GM21576 (cell line): ENCODE results near the gene ARNT2.

Source experiments
- ATAC-seq: cut with Tn5 transposase; IDR thresholded peaks from one replicate; pipeline ENCODE4 v1.9.1; 2021; ENCODE audit warnings: mild to moderate bottlenecking, moderate library complexity; ENCODE audit not compliant: unreplicated experiment

Gene ARNT2

DNA sequence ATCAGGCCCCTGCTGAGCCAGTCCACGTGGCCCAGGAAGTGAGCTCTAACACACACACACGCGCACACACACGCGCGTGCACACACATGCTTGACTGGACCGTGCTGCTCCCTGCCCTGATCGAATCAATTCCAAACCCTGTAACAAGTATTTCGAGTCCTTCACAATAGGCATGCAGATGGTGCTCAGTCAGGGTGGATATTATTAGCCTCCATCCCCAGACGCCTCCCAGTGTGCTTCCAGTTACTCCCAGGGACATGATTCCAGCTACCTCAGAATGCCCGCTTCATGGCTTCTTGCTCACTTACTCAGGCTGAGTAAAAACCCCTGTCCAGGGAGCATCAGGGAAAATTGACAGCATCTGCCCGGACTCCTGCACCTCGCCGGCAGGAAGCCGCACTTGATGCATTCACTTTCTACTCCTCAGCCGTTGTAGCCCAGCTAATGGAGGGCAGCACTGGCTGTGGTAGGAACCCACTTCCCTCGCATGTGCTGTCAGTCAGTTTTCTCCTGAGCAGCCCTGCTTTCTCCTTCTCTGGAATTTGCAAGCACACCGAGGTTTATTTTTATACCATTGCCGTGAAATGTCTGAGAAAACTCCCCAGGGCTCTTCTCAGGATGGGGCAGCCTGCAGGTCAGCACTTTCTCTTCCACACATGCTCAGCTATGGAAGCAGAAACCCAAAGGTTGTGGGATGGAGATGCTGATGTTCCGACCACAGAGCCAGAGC is 164.9 kb downstream of the ARNT2 start:
- no peak for ATAC-seq

DNA sequence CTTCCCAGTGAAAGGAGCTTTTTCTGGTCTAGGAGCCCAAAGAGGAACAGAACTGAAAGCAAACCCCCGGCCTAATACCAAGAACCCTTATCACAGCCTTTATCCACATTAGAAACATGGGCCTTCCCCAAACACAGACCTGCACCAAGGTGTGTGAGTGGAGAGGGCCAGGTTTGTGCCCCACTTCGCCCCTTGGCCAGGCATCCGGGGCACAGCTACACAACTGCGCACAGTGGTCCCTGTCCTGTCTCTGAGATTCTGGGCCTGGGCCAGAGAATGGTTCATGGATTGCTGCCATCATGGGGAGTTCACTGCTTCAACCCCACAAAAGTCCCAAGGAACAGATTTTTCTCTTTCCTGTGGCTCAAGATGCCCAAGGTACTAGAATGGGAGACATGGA is 165.5 kb downstream of the ARNT2 start:
- no peak for ATAC-seq

DNA sequence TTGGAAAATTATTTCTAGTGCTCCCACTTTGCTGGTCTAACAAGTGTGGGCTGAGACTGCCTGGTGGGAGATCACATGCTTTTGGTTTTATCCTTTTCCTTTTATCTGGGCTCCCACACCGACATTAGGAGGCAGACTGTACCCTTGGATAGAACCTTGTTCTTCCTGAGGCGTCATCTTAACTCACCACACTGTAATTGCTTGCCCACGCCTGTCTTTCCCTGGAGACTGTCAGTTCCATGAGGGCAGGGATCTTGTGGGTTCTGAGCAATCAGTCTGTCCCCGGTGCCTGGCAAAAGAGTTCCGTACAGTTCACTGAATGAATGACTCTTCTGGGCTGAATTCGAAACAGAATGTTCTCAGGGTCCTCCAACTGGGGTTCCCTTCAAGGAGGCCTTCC is 166.4 kb downstream of the ARNT2 start:
- no peak for ATAC-seq

DNA sequence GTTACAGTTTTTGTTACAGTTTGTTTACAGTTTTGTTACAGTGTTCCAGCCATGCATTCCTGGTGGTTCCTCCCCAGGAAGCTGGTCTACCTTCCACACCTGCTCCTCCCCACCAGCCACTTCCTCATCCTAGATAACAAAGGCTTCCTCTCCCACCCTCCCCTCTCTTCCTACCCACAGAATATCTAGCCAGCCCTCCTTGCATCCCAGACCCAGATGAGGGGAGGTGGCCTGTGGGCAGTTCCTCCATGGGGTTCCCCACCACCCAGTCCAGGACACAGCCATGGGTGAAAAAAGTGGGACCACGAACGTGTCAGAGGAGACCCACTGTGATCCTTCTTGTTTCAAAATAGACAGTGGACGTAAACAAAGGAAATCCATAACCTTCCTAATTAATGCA is 168.2 kb downstream of the ARNT2 start:
- no peak for ATAC-seq

DNA sequence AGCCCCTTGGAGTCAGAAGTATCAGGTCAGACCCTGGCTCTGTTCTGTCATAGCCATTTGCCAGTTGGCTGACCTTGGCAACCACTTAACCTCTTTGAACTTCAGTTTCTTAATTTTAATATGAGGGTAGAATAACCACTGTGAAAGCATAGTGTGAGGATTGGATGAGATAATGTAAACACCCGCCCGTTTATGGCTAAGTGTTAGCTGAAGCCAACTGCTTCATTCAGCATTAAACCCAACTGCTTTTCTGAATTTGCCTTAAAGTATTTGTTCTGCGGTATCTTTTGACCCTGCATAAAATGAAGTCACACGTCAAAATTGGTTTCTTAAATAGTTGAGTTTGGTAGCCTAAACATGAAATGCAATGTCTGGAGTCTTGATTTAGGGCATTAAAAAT is 169.4 kb downstream of the ARNT2 start:
- no peak for ATAC-seq

DNA sequence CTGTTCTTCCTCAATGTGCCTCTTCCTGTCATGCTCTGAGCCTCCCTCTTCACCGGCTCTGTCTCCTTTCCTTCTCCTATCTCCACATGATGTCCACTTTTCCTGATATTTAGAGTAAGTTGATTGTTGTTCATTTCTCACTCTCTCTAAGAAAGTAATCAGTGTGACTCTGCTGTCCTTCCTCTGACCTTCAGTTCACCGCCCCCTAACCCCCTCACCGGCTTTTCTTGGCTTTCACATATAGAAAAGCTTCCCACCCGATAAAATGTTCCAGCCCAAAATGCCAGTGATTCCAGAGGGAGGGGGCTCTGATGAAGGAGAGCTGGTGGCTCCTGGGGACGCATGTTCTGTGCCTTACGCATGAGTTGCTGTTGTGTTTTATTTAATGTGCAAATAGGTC is 170.4 kb downstream of the ARNT2 start:
- ATAC-seq, result no peak

DNA sequence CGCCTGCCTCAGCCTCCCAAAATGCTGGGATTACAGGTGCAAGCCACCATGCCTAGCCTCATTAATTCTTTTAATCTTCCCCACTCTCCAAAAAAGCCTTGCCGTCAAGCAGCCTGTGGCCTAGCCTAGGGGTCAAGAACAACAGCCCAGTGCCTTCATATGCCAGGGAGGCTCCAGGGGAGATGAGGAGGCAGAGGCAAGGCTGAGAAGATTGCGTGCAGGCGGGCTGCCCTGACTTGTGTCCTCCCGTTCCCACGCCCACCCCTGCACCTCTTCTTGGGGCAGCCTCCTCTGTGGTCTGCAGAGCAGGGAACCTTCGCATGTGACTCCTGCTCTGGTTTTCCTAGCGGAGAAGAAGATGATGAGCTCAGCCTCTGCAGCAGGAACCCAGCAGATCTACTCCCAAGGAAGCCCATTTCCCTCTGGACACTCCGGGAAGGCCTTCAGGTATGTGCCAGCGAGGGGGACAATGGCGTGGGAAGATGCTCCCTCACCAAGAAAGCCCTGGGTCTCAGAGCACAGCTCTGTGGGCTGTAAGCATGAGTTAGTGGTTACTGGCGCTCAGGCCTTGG is 172.4 kb downstream of the ARNT2 start:
- ATAC-seq, result no peak

DNA sequence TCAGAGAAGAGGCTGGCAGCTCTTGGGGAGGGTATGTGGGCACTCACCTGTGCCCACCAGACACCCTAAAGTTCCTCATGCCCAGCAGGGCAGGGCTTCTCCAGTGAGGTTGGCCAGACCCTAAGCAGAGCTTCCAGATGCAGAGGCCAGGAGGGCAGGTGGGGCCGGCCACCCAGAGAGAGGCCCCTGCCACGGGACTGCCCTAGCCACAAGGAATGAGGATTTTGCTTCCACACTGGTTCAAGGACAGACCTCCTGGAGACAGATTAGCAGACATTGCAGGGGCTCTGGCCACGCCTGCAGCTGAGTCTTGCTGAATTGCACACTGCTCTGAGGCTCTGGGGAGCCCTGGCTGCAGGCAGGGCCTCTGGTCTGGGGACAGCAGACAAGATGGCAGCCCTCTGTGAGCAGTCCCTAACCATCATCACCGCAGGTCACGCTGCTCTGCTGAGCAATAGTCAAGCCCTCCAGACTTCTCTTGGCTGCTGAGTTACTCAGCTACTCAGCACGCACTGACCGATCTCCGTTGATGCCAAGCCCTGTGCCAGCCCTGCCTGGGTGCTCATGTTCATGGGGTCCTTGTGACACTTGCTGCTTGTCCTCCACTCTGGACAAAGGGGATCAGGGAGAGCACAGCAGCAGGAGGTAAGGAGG is 173.5 kb downstream of the ARNT2 start:
- no peak for ATAC-seq

DNA sequence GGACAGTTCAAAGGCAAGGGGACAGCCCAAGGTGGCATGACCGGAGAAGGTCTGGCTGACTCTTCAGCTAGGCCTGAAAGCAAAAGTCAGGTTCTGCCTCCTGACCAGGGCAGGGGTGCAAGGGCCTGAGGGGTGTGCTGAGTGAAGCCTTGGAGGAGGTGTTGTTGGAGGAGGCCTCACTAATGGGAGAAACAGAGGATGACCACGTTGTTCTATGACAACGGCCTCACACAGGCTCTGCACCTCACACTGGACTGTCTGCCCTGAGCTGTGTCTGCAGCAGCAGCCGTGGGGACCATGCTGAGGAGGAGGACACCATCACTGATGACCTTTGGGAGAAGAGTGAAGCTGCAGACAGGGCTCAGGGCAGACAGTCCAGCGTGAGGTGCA is 174.0 kb downstream of the ARNT2 start:
- no peak for ATAC-seq

DNA sequence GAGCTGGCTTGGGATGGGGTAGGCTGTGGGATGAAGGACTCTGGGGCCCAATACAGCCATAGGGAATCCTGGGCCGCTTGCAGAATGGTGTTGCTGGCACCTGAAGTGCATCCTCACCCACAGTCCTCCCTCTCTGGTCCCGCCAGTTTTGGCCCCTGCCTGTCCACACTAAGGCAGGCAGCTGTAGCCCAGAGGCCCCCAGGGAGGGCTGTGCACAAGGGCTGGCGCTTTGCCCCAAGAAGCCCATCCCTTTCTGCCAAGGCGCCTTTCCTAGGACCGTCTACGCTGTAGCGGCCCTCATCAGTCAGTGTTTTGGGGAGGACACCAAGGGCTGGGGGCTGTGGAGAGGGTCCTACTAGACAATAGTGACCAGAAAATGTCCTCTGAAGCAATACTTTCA is 174.7 kb downstream of the ARNT2 start:
- ATAC-seq, result no peak

DNA sequence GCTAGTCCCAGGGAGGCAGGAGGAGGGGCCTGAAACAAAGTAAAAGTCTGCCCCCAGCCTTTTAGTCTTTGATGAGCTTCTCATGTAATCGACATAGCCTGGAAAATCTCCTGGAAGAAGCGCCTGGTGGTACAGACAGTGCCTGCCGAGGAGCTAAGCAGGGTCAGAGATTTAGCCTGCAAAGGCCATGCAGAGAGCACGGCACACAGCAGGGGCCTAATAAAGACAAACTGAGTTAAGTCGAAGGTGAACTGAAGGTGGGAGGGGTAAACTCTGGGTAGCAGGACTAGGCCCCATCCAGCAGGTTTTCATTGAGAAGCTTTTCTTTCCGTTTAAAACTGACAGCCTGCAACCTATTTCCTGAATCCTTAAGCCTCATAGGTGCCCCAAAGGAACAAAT is 175.4 kb downstream of the ARNT2 start:
- ATAC-seq, result no peak

DNA sequence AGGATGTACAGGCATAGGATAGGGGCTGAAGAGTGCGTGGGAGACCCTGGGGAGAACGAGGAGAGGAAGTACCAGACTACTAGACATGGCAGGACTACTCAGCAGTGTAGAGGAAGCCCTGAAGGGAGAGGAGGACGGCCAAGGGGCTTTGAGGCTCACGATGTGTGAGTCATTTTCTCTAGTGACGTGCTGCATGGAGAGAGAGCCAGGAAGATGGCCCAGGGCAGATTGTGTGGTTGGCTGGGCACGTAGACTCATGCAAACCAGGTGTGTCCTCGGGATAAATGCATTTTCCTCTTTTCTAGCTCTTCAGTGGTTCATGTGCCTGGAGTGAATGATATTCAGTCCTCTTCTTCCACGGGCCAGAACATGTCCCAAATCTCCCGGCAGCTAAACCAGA is 175.9 kb downstream of the ARNT2 start:
- ATAC-seq, result no peak

DNA sequence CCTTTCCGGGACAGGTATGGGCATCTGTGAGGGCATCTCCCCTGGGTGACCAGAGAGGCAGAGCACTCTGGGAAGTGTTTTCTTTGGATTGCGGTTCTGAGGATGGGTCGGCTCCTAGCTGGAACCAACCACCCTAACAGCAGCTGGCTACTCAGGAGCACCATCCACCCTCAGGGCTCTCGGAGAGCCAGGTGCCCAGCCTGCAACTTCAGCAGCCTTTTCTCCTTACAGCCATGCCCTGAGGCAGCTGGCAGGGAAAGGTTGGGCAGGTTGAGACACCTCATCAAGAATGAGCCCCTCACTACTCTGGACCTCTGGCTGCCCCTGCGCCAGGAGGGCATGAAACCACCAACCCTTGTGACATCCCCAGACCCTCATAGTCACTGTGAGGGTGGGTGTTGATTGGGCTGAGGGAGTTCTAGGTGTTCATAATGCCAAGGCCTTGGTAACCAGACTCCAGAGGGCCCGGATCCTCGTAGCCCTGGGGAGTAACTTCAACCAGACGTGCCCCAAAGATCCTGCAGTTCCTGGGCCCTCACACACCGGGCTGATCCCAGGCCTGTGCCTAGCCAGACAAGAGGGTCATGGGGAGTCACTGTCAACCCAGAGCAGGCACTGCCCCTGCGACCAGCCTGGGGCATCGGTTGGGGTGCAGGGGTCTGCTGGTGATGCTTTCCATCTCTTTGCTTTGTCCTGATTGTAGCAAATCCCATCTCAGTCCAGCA is 176.5 kb downstream of the ARNT2 start:
- no peak for ATAC-seq

DNA sequence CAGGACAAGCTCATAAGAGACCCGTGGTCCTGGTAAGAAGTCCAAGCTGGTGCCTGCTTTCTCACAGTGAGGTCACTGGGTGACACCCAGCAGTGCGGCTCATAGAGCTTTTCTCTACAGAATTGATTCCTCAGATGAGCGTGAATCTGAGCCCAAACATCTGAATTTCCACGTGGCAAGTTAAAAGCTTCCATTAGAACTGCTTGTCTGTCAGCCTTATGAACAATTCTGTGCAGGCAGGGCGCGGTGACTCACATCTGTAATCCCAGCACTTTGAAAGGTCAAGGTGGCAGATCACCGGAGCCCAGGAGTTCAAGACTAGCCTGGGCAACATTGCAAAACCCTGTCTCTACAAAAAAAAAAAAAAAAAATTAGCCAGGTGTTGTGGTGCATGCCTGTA is 177.8 kb downstream of the ARNT2 start:
- no peak for ATAC-seq

DNA sequence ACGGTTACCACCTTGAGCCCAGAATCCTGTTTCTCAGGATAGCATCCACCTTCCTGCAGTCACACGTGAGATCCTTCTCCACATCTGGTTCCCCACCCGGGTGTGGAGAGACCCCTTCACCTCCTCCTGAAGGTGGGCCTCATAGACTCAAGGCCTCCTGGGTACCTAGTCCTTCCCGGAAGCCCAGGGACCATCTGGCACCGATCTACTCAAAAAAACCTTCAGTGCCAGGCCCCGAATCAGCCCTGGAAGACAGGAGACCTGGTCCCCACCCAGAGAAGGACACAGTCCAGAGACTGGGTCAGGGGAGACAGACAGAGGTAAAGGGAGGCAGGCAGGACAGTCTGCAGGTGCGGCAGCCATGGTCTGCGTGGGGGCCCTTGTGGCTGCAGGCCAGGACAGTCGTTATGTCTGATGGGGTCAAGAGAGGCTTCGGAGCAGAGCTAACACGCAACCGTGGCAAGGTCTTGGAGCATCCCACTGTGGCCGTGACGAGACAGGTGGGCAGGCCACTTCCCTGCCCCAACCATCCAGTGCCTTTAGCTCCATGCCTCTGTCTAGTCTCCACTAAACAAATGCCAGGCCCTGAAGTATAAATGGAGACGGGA is 178.7 kb downstream of the ARNT2 start:
- no peak for ATAC-seq

DNA sequence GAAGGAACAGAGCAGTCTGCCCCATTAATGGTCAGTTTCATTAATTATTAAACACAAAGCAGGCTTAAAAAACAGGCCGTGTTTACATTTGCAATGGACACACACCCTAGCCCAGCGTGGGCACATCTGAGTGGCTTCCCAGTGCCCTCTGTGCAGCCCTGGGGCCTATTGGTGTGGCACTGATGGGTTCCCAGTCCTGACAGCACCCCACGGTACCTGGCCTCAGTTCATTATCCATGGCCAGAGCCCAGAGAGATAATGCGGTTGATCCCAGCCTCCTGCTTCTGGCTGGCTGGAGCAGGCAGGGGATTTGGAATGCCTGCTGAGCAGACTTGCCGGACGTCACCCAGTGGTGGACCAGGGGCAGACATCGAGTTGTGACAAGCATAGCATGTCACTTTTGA is 180.4 kb downstream of the ARNT2 start:
- ATAC-seq, result no peak

DNA sequence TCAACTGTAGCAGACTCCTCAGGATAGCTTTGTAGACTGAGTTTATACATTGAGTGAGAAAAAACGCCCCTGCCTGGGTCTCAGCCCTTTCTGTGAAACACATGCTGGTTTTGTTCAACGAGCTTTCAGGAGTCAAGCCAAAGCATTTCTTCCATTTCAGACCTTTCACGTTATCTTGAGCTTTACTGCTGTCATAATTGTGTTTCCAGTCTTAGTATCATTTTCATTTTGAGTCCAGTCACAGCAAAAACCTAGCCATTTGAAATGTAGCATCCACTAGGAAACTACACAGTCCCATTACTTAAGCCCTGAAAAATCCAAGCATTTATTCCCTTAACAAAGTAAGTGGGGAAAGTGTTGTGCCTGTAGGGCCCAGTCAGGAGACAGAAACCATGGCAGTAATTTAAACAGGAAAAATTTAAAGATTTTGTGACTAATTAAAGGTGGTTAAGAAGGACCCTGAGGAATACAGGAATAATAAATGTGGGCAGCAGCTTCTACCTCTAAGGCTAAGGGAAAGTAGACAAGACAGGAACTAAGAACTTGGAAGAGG is 180.9 kb downstream of the ARNT2 start:
- ATAC-seq, result no peak

DNA sequence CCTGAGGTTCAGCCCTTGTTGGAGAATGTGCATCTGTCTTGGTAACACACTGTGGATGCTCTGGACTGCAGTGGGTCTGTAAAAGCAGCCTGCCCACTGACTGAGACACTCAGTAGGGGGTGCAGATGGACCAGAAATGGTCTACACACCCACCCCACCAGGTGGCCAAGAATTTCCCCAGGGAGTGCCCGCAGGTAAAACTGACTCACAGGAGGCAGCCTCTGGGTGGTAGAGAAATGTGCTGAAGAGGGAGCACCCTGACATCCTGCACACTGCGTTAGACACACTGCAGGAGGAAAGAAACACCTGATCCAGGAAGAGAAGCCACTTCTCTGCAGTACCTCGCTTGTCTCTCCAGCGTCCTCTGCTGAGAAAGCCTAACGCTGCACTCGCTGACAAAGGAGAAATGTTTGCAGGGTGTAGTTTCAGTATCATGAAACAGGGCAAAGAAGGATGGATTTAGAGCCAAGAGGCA is 181.4 kb downstream of the ARNT2 start:
- no peak for ATAC-seq

DNA sequence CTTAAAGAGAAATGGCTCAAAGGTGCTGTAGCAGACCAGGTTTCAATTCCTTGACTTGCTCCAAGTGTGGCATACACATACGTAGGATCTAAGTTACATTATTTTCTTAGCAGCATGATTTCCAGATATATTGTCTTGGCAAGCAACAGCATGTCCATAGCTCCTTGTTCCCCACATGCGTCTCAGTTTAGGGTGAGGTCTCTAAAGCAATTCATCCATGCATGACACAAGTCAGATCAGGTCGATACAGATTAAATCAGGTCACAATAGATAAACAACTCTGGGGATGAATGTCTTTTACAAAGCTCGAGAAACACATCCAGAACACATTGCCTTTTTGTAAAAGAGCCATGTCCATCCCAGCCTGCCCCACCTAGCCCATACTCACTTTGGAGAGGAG is 182.0 kb downstream of the ARNT2 start:
- no peak for ATAC-seq

DNA sequence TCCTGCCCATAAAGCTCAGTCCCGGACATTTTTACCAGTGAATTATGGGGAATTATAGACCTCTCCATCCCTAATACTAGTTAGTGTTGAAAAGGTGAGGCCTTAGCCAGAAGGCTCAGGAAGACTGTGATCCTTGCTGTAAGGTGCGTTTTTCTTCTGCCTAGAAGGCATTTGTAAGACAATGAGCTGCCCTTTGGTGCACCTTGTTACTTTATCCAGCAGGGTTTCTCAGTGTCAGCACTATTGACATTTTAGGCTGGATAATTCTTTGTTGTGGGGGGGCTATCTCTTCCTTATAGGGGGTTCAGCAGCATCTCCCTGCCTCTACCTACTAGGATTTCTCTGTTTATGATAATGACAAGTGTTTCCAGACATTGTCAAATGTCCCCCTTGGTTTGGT is 182.8 kb downstream of the ARNT2 start:
- ATAC-seq, result no peak

DNA sequence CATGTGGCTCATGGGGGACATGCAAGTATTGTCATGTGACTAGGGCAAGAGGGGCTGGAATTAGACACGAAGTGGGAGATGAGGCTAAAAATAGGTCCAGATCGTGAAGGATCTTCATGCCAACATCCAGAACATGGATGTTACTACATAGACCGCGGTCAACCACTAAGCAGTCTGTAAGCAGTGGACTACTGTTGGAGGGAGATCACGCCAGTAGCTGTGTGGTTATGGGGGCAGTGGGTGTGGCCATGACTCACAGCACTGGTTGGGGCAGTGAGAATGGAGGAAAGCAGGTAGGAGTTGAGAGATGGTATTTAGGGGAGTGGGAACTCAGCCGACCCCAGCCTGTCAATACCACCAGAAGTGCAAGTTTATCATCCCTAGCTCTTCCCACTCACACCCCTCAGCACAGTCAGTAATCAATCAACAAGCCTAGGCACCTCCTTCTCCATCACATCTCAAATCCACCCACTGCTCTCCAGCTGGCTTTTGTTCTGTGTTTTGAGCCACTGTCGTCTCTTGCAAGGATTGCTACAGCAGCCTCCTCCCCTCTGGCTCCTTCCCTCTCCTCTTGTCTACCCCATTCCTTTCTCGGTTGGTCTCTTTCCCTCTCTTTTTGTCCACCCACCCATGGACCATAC is 183.8 kb downstream of the ARNT2 start:
- ATAC-seq, result no peak
